HG03457 (cell line): ENCODE data around the gene TNS2.

Experiments
- ATAC-seq: cut with Tn5 transposase; IDR thresholded peaks from one replicate; pipeline ENCODE4 v1.9.1; 2021; ENCODE audit warnings: moderate number of reproducible peaks; ENCODE audit not compliant: unreplicated experiment

TNS2 gene

GRCh38 chr12:53057816-53058500, 8.1 kb downstream of the TNS2 start:
- ATAC-seq, result no peak

DNA sequence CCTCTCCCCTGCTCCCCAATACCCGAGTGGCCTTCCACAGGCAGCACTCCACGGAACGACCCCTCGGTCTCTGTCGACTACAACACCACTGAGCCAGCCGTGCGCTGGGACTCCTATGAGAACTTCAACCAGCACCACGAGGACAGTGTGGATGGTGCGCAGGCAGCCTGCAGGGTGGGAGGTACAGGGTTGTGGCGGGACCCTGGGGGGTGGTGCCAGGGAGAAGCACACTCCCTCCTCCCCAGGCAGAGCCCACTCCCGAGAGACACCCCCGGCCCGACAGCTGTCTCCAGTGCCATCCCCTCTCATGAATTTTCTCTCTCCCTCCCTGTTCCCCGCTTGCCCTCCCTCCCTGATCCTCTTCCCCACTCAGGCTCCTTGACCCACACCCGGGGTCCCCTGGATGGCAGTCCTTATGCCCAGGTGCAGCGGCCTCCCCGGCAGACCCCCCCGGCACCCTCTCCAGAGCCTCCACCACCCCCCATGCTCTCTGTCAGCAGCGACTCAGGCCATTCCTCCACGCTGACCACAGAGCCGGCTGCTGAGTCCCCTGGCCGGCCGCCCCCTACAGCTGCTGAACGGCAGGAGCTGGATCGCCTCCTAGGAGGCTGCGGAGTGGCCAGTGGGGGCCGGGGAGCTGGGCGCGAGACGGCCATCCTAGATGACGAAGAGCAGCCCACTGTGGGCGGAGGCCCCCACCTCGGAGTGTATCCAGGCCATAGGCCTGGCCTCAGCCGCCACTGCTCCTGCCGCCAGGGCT, 9.0 kb downstream of the TNS2 start:
- no peak for ATAC-seq

- ATAC-seq, result no peak
Observed at GRCh38 chr12:53059434-53060063, 9.7 kb downstream of the TNS2 start.

DNA sequence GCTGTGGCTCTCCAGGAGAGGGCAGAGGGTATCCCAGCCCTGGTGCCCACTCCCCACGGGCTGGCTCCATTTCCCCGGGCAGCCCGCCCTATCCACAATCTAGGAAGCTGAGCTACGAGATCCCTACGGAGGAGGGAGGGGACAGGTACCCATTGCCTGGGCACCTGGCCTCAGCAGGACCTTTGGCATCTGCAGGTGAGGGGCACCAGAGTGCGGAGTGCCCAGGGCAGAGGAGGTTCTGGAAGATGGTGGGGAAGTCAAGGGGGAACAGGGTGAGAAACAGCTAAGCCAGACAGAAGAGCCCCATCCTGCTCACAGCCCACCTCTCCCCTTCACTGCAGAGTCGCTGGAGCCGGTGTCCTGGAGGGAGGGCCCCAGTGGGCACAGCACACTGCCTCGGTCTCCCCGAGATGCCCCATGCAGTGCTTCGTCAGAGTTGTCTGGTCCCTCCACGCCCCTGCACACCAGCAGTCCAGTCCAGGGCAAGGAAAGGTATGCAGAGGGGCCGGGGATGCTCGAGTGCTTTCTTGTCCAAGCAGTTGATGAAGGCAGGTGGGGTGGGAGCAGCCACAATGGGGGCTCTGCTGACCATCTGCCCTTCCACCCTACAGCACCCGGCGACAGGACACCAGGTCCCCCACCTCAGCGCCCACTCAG, 10.3 kb downstream of the TNS2 start:
- no peak for ATAC-seq

GRCh38 chr12:53060721-53061276, 10.9 kb downstream of the TNS2 start:
- no peak for ATAC-seq

DNA sequence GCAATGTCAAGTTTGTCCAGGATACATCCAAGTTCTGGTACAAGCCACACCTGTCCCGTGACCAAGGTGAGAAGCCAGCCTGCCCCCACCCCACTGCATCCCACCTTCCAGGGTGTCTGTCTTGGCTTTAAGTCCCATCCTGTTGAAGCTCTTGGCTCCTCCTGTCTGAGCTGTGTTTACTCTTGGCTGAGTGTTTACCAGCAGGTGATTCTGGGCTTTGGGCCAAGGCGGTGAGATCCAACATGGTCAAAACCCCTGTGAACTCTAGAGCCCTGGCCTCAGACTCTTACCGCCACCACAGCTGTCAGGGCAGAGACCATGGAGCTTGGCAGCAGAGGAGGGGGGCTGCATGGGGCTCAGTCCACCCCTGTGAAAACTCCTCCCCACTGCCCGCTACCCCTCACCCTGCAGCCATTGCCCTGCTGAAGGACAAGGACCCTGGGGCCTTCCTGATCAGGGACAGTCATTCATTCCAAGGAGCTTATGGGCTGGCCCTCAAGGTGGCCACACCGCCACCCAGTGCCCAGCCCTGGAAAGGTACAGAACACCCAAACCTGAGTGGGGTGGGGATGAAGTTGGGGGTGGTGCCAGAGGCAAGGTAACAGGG, 11.6 kb downstream of the TNS2 start:
- no peak for ATAC-seq

DNA sequence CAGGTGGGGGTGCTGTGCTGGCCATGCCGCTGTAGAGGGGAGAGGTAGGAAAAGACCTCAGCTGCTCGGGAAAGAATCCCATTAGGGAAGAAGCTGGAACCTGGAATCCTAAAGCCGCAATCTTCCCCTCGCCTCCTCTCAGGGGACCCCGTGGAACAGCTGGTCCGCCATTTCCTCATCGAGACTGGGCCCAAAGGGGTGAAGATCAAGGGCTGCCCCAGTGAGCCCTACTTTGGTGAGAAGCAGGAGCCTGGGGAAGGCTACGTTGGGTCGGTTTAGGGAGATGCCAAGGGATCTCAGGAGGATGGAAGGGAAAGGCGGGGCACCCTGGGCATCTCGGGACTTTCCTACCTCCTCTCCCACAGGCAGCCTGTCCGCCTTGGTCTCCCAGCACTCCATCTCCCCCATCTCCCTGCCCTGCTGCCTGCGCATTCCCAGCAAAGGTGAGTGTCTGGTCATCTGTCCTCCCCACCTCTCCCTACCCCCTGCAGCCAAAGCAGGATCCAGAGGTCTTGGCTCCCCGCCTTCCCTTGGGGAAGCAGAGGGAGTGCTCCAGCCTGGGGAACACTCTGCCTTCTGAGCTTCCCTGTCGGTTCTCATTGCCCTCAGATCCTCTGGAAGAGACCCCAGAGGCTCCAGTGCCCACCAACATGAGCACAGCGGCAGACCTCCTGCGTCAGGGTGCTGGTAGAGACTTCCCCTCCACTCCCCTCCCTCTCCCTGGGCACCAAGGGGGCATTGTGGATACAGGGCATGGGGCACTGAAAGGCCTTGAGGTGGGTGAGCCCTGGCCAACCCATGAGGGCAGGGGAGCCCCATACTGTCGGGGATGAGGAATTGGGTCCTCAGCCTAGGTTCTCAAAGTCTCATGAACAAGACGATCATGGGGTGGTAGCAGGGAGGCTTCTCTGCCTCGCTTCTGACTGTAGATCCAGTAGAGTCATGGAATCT, 12.4 kb downstream of the TNS2 start:
- no peak for ATAC-seq

- ATAC-seq, result no peak
Observed at GRCh38 chr12:53062977-53063707, 13.3 kb downstream of the TNS2 start.

DNA sequence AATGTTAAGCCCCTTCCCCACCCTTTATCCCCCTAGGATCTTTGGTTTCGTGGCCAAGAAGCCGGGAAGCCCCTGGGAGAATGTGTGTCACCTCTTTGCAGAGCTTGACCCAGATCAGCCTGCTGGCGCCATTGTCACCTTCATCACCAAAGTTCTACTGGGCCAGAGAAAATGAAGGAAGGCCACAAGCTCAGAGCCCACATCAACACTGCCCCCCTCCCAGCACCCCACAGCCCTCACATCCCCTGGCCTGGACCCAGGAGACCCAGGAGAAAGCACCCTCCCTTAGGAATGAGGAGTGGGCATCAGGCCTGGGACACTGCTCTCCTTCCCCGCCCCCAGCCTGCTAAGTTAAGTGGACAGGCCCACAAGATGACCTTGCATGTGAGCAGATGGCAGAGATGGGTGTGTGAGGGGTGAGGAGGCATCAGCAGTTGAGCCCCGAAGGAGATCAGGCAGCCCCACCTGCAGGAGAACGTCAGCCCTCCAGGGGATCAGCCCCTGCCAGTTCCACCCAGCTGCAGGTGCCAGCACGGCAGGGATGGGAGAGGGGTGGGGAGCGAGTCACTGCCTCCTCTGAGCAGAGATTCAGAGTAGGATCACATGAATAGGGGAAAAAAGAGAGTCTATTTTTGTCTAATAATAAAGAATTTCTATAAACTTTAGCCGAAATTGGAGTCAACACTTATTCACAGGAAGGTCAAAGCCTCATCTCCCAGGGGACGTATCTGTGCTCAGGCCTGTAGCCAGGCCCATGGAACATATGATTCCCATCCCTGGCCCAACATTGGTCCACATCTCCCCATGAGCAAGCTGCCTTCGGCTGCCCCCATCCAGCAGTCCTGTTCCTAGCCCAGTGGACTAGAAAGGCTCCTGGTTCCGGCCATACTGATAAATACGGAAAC, 14.1 kb downstream of the TNS2 start:
- ATAC-seq, result no peak

GRCh38 chr12:53064613-53065436, 15.0 kb downstream of the TNS2 start:
- ATAC-seq, result no peak

DNA sequence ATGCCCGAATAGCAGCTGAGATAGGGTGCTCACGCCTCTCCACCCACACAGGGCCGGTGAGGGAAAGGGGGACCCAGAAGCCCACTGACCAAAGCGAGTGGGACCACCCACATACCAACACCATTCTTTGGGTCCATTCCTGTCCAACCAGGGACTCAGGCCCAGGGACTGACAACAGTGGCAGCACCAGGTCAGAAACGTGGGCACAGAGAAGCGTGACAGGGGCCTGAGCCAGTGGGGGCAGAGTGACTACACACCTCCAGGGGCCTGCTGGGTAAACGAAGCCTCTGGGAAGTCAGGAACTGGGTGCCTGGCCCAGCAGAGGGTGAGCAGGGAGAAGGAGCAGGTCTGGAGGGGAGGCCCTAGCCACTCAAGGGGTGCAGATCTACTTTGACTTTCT, 15.6 kb downstream of the TNS2 start:
- no peak for ATAC-seq

DNA sequence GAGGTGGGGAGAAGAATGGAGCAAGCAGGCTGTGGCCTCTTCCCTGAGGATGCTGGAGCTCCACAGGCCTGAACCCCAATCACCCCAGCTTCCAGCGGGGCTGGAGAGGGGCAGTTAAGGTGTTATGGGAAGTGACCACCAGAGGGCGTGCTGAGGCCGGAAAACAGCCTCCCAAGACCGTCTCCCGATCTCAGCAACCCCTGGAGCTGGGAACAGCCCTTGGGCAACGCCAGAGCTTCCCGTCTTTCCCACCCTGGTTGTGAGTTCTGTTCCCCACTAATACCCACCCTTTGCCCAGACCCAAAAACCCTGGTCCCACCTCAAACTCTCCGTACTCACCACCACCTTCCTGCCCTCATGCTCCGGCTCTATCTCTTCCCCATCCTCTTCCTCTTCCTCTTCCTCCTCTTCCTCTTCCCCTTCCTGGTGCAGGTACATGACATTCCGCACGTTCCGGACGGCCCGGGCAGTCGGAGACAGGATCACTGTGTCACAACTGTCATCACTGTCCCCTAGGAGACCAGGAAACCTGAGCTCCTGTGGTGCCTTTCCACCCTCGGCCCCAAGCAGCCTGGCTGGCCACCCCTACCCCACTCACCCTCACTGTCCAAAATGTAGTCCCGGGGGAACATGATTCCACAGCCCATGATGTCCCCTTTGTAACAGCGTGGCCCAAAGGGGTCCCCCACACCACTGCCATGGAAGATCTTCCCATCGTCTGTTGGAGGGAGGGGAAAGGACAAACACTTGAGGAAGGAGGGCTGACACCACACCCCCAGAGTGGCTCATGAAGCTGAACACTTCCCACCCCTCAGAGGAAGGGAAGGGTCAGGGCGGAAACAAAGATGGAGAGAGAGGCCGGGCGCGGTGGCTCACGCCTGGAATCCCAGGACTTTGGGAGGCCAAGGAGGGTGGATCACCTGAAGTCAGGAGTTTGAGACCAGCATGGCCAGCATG, 16.4 kb downstream of the TNS2 start:
- ATAC-seq, result no peak

- ATAC-seq, result no peak
Observed at GRCh38 chr12:53067074-53067992, 17.5 kb downstream of the TNS2 start.

DNA sequence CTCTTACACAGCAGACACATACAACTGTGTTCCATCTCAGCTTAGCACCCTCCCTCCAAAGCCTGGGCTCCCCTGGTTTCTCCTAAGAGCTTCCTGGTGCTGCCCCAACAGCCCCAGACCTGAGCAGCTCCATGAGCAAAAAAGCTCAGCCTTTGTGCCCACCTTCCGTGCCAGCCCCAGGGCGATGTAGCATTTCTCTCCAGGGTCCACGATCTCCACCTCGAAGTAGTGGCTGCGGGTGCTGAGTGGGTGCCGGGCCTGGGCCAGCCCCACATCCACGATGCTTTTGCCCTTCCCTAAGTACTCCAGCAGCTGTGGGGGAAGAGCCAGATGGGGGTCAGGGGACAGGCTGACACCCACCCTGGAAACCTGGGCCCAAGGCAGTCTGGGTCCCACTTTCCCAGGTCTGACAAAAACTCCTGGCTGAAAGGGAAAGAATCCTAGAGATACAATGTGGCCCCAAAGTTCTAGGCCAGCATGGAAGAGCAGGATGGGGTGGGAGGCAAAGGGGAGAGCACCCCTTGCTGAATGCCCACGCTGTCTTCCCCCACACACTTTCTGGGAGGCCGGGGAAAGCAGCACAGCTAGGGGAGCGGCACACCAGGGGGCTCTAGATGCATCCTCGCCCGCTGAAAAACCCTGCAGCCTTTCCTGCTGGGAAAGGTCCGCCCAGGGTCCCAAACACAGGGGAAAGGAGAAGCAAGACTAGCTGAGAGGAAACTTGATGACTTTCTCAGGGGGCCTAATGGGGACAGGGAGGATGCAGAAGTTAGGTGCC, 18.3 kb downstream of the TNS2 start:
- ATAC-seq, result no peak
